Measurements from ENCODE around the gene ITM2B.

Gene ITM2B

GRCh38 chr13:48233046-48233888, at the start of gene ITM2B:
Gene ITM2B, plus strand, starts transcription at chr13:48233206. Its CDS starts 155 bp downstream, at chr13:48233361.
- peak within 1 kb of the TSS; percentile 96 for H3K9ac ChIP-seq (ENCODE audit: low read length)
- H3K4me3 ChIP-seq (ENCODE audit: low read depth, low read length) = peak within 1 kb of the TSS; percentile 98
- H3K27ac ChIP-seq (ENCODE audit: low read depth, low read length) = peak within 1 kb of the TSS; percentile 96
- H3K4me1 ChIP-seq (ENCODE audit: control insufficient read depth, insufficient read depth, low read length) = peaks cover 38% of the 10 kb centered on the region
- no peaks in the 10 kb centered on the region for H3K27me3 ChIP-seq (ENCODE audit: control insufficient read depth, insufficient read depth, low read length)
- no peaks in the 10 kb centered on the region for H3K9me3 ChIP-seq (ENCODE audit: control insufficient read depth, insufficient read depth, low read depth, low read length)
- peaks cover 7% of the 10 kb centered on the region for H3K36me3 ChIP-seq (ENCODE audit: control insufficient read depth, insufficient read depth, low read length)

- Histone ChIP-seq H3K4me3 (ENCODE audit: low read depth, low read length) (no peak overlapping the region), H3K9me3 (ENCODE audit: control insufficient read depth, insufficient read depth, low read depth, low read length) (no peaks in the 10 kb centered on the region), H3K27me3 (ENCODE audit: control insufficient read depth, insufficient read depth, low read length) (no peaks in the 10 kb centered on the region), H3K9ac (ENCODE audit: low read length) (no peak overlapping the region), H3K36me3 (ENCODE audit: control insufficient read depth, insufficient read depth, low read length) (no peaks in the 10 kb centered on the region), H3K4me1 (ENCODE audit: control insufficient read depth, insufficient read depth, low read length) (0 out of 2 replicates have a peak, but pooled peaks cover 3% of the 10 kb centered on the region), H3K27ac (ENCODE audit: low read depth, low read length) (no peak overlapping the region)
Measured at GRCh38 chr13:48184260-48184659, 48.7 kb upstream of the ITM2B start.

GRCh38 chr13:48185018-48185417, 48.0 kb upstream of the ITM2B start:
- 0 out of 2 replicates have a peak, but pooled peaks cover 3% of the 10 kb centered on the region for H3K4me1 ChIP-seq (ENCODE audit: control insufficient read depth, insufficient read depth, low read length)
- H3K9ac ChIP-seq (ENCODE audit: low read length) = no peak overlapping the region
- no peak overlapping the region for H3K4me3 ChIP-seq (ENCODE audit: low read depth, low read length)

GRCh38 chr13:48186722-48187121, 46.3 kb upstream of the ITM2B start:
- 0 out of 2 replicates have a peak, but pooled peaks cover 1% of the 10 kb centered on the region for H3K4me1 ChIP-seq (ENCODE audit: control insufficient read depth, insufficient read depth, low read length)
- H3K4me3 ChIP-seq (ENCODE audit: low read depth, low read length) = no peak overlapping the region
- H3K27me3 ChIP-seq (ENCODE audit: control insufficient read depth, insufficient read depth, low read length) = no peaks in the 10 kb centered on the region
- H3K9ac ChIP-seq (ENCODE audit: low read length) = no peak overlapping the region
- no peaks in the 10 kb centered on the region for H3K9me3 ChIP-seq (ENCODE audit: control insufficient read depth, insufficient read depth, low read depth, low read length)
- no peaks in the 10 kb centered on the region for H3K36me3 ChIP-seq (ENCODE audit: control insufficient read depth, insufficient read depth, low read length)
- H3K27ac ChIP-seq (ENCODE audit: low read depth, low read length) = no peak overlapping the region

More at GRCh38 chr13:48185018-48185417, 48.0 kb upstream of the ITM2B start:
- no peak overlapping the region for H3K27ac ChIP-seq (ENCODE audit: low read depth, low read length)
- H3K27me3 ChIP-seq (ENCODE audit: control insufficient read depth, insufficient read depth, low read length) = no peaks in the 10 kb centered on the region
- H3K9me3 ChIP-seq (ENCODE audit: control insufficient read depth, insufficient read depth, low read depth, low read length) = no peaks in the 10 kb centered on the region
- H3K36me3 ChIP-seq (ENCODE audit: control insufficient read depth, insufficient read depth, low read length) = no peaks in the 10 kb centered on the region

- Histone ChIP-seq H3K9me3 (ENCODE audit: control insufficient read depth, insufficient read depth, low read depth, low read length) (no peaks in the 10 kb centered on the region), H3K9ac (ENCODE audit: low read length) (no peak overlapping the region), H3K36me3 (ENCODE audit: control insufficient read depth, insufficient read depth, low read length) (no peaks in the 10 kb centered on the region), H3K4me1 (ENCODE audit: control insufficient read depth, insufficient read depth, low read length) (no peaks in the 10 kb centered on the region), H3K27me3 (ENCODE audit: control insufficient read depth, insufficient read depth, low read length) (no peaks in the 10 kb centered on the region), H3K27ac (ENCODE audit: low read depth, low read length) (no peak overlapping the region), H3K4me3 (ENCODE audit: low read depth, low read length) (no peak overlapping the region)
Measured at GRCh38 chr13:48188131-48188530, 44.9 kb upstream of the ITM2B start.

- Histone ChIP-seq H3K27me3 (ENCODE audit: control insufficient read depth, insufficient read depth, low read length) (no peaks in the 10 kb centered on the region), H3K4me1 (ENCODE audit: control insufficient read depth, insufficient read depth, low read length) (no peaks in the 10 kb centered on the region), H3K4me3 (ENCODE audit: low read depth, low read length) (no peak overlapping the region), H3K36me3 (ENCODE audit: control insufficient read depth, insufficient read depth, low read length) (no peaks in the 10 kb centered on the region), H3K27ac (ENCODE audit: low read depth, low read length) (no peak overlapping the region), H3K9me3 (ENCODE audit: control insufficient read depth, insufficient read depth, low read depth, low read length) (no peaks in the 10 kb centered on the region), H3K9ac (ENCODE audit: low read length) (no peak overlapping the region)
Measured at GRCh38 chr13:48188601-48189000, 44.4 kb upstream of the ITM2B start.

- no peak overlapping the region for H3K27ac ChIP-seq (ENCODE audit: low read depth, low read length)
- no peaks in the 10 kb centered on the region for H3K27me3 ChIP-seq (ENCODE audit: control insufficient read depth, insufficient read depth, low read length)
- no peak overlapping the region for H3K9ac ChIP-seq (ENCODE audit: low read length)
- H3K9me3 ChIP-seq (ENCODE audit: control insufficient read depth, insufficient read depth, low read depth, low read length) = no peaks in the 10 kb centered on the region
- no peaks in the 10 kb centered on the region for H3K4me1 ChIP-seq (ENCODE audit: control insufficient read depth, insufficient read depth, low read length)
- H3K36me3 ChIP-seq (ENCODE audit: control insufficient read depth, insufficient read depth, low read length) = no peaks in the 10 kb centered on the region
- no peak overlapping the region for H3K4me3 ChIP-seq (ENCODE audit: low read depth, low read length)
Measured at GRCh38 chr13:48189171-48189570, 43.8 kb upstream of the ITM2B start.

GRCh38 chr13:48192411-48192935, 40.5 kb upstream of the ITM2B start:
- Histone ChIP-seq H3K9ac (ENCODE audit: low read length) (no peak overlapping the region), H3K9me3 (ENCODE audit: control insufficient read depth, insufficient read depth, low read depth, low read length) (no peaks in the 10 kb centered on the region), H3K4me3 (ENCODE audit: low read depth, low read length) (no peak overlapping the region), H3K27me3 (ENCODE audit: control insufficient read depth, insufficient read depth, low read length) (no peaks in the 10 kb centered on the region), H3K4me1 (ENCODE audit: control insufficient read depth, insufficient read depth, low read length) (no peaks in the 10 kb centered on the region), H3K36me3 (ENCODE audit: control insufficient read depth, insufficient read depth, low read length) (no peaks in the 10 kb centered on the region), H3K27ac (ENCODE audit: low read depth, low read length) (no peak overlapping the region)

- H3K27me3 ChIP-seq (ENCODE audit: control insufficient read depth, insufficient read depth, low read length) = no peaks in the 10 kb centered on the region
- no peaks in the 10 kb centered on the region for H3K9me3 ChIP-seq (ENCODE audit: control insufficient read depth, insufficient read depth, low read depth, low read length)
- H3K27ac ChIP-seq (ENCODE audit: low read depth, low read length) = no peak overlapping the region
- H3K4me3 ChIP-seq (ENCODE audit: low read depth, low read length) = no peak overlapping the region
- H3K9ac ChIP-seq (ENCODE audit: low read length) = no peak overlapping the region
- no peaks in the 10 kb centered on the region for H3K36me3 ChIP-seq (ENCODE audit: control insufficient read depth, insufficient read depth, low read length)
- H3K4me1 ChIP-seq (ENCODE audit: control insufficient read depth, insufficient read depth, low read length) = no peaks in the 10 kb centered on the region
Measured at GRCh38 chr13:48194379-48194754, 38.6 kb upstream of the ITM2B start.

- Histone ChIP-seq H3K4me3 (ENCODE audit: low read depth, low read length) (no peak overlapping the region), H3K27me3 (ENCODE audit: control insufficient read depth, insufficient read depth, low read length) (no peaks in the 10 kb centered on the region), H3K27ac (ENCODE audit: low read depth, low read length) (no peak overlapping the region), H3K9ac (ENCODE audit: low read length) (no peak overlapping the region), H3K9me3 (ENCODE audit: control insufficient read depth, insufficient read depth, low read depth, low read length) (no peaks in the 10 kb centered on the region), H3K4me1 (ENCODE audit: control insufficient read depth, insufficient read depth, low read length) (no peaks in the 10 kb centered on the region), H3K36me3 (ENCODE audit: control insufficient read depth, insufficient read depth, low read length) (no peaks in the 10 kb centered on the region)
Measured at GRCh38 chr13:48199404-48199946, 33.5 kb upstream of the ITM2B start.

- Histone ChIP-seq H3K36me3 (ENCODE audit: control insufficient read depth, insufficient read depth, low read length) (no peaks in the 10 kb centered on the region), H3K27ac (ENCODE audit: low read depth, low read length) (no peak overlapping the region), H3K27me3 (ENCODE audit: control insufficient read depth, insufficient read depth, low read length) (no peaks in the 10 kb centered on the region), H3K4me3 (ENCODE audit: low read depth, low read length) (no peak overlapping the region), H3K9ac (ENCODE audit: low read length) (no peak overlapping the region), H3K9me3 (ENCODE audit: control insufficient read depth, insufficient read depth, low read depth, low read length) (no peaks in the 10 kb centered on the region), H3K4me1 (ENCODE audit: control insufficient read depth, insufficient read depth, low read length) (no peaks in the 10 kb centered on the region)
Measured at GRCh38 chr13:48201044-48201443, 32.0 kb upstream of the ITM2B start.

Data from HUES6 (cell line).